ENCODE results near the gene RALBP1. TPM values are rescaled to one million over a fixed set of nuclear protein-coding genes. Genes with fewer than 3 reads are reported as not detected.

The RALBP1 gene
- total RNA-seq, 1 experiment from 2014 or later = 70.0 TPM

GRCh38 chr18:9453283-9453682, 22.0 kb upstream of the RALBP1 start:
- Histone ChIP-seq H3K4me1 (ENCODE audit: control insufficient read depth, insufficient read depth, low read length) (no peaks in the 10 kb centered on the region), H3K36me3 (ENCODE audit: control insufficient read depth, insufficient read depth, low read length) (no peaks in the 10 kb centered on the region), H3K9me3 (ENCODE audit: control insufficient read depth, insufficient read depth, low read depth, low read length) (no peaks in the 10 kb centered on the region), H3K27ac (ENCODE audit: low read length) (no peak overlapping the region), H3K4me3 (ENCODE audit: low read depth in 2 of 2, low read length in 2 of 2) (no peak overlapping the region), H3K27me3 (ENCODE audit: control insufficient read depth, insufficient read depth, low read length) (no peaks in the 10 kb centered on the region)
- BruUV-seq (replicated peaks) = no TSS peak
- ChIA-PET POLR2A (no interaction called here), CTCF (no interaction called here)
- TF ChIP-seq TCF7L2 (IDR thresholded peaks at IDR 0.05; ENCODE audit: low read depth, low read length) = no peak
- TF ChIP-seq SIN3A (IDR thresholded peaks at IDR 0.05; ENCODE audit: borderline replicate concordance, insufficient read depth, low read depth, low read length) = no peak
- TF ChIP-seq REST (IDR thresholded peaks at IDR 0.05; ENCODE audit: insufficient read depth in 1 of 2, low read depth in 2 of 2, low read length in 1 of 2) = no peak
- TF ChIP-seq CTCF (IDR thresholded peaks at IDR 0.05) = no peak
- TF ChIP-seq POLR2AphosphoS5 (IDR thresholded peaks at IDR 0.05; ENCODE audit: low read depth, low read length) = no peak
- in situ Hi-C loops (cut with HindIII; ENCODE audit: low pct_unique_long_range_greater_than_20kb, low sequenced_read_pairs) (no loop called here), intact Hi-C loops (cut with micrococcal nuclease; ENCODE audit: unreplicated experiment) (no loop called here)
- no peak for DNase-seq (ENCODE audit: low read depth, low spot score)
- ATAC-seq = no peak

- no peak for ATAC-seq
- intact Hi-C loops (cut with micrococcal nuclease; ENCODE audit: unreplicated experiment) (no loop called here), in situ Hi-C loops (cut with HindIII; ENCODE audit: low pct_unique_long_range_greater_than_20kb, low sequenced_read_pairs) (no loop called here)
- DNase-seq (ENCODE audit: low read depth, low spot score) = no peak
- H3K9me3 ChIP-seq (ENCODE audit: control insufficient read depth, insufficient read depth, low read depth, low read length) = no peaks in the 10 kb centered on the region
- H3K27ac ChIP-seq (ENCODE audit: low read length) = no peak overlapping the region
- TF ChIP-seq REST (IDR thresholded peaks at IDR 0.05; ENCODE audit: insufficient read depth in 1 of 2, low read depth in 2 of 2, low read length in 1 of 2) (no peak), TCF7L2 (IDR thresholded peaks at IDR 0.05; ENCODE audit: low read depth, low read length) (no peak), CTCF (IDR thresholded peaks at IDR 0.05) (no peak), POLR2AphosphoS5 (IDR thresholded peaks at IDR 0.05; ENCODE audit: low read depth, low read length) (no peak)
- POLR2A ChIA-PET = no interaction called here
- BruUV-seq (replicated peaks) = no TSS peak
- no peaks in the 10 kb centered on the region for H3K36me3 ChIP-seq (ENCODE audit: control insufficient read depth, insufficient read depth, low read length)
- CTCF ChIA-PET = no interaction called here
- no peak overlapping the region for H3K4me3 ChIP-seq (ENCODE audit: low read depth in 2 of 2, low read length in 2 of 2)
- H3K27me3 ChIP-seq (ENCODE audit: control insufficient read depth, insufficient read depth, low read length) = no peaks in the 10 kb centered on the region
- no peaks in the 10 kb centered on the region for H3K4me1 ChIP-seq (ENCODE audit: control insufficient read depth, insufficient read depth, low read length)
Observed at GRCh38 chr18:9454061-9454703, 21.1 kb upstream of the RALBP1 start.

Data from Panc1 (cell line).